Endothelial cell of umbilical vein (primary cell): ENCODE data around the gene CEP128.

Experiments
- EZH2 ChIP-seq: IDR thresholded peaks from 2 replicates; pipeline ENCODE4 v1.6.1; 2012; ENCODE audit warnings: borderline replicate concordance, low read depth, mild to moderate bottlenecking, moderate library complexity, low read length, inconsistent platforms; ENCODE audit not compliant: severe bottlenecking
- FOS ChIP-seq: IDR thresholded peaks from 2 replicates; pipeline ENCODE4 v1.6.1; 2011; ENCODE audit warnings: mild to moderate bottlenecking, low read length, moderate library complexity, borderline replicate concordance; ENCODE audit not compliant: insufficient read depth
- JUN ChIP-seq: IDR thresholded peaks from 2 replicates; pipeline ENCODE4 v1.6.1; 2011; ENCODE audit warnings: borderline replicate concordance, low read depth; ENCODE audit not compliant: insufficient read length, insufficient read depth
- MYC ChIP-seq: IDR thresholded peaks from one replicate; pipeline ENCODE4 v1.6.1; 2011; ENCODE audit warnings: mild to moderate bottlenecking, low read depth, low read length
- POLR2A ChIP-seq: IDR thresholded peaks from 2 replicates; pipeline ENCODE4 v1.6.1; 2012; ENCODE audit warnings: low read depth, mild to moderate bottlenecking, control low read depth, low read length
- POLR2AphosphoS5 ChIP-seq: IDR thresholded peaks from 2 replicates; pipeline ENCODE4 v1.6.1; 2012; ENCODE audit warnings: low read depth, mild to moderate bottlenecking, control low read depth, low read length, moderate library complexity; ENCODE audit not compliant: insufficient read depth
- TF ChIP-seq, protein P1 (sequence below): IDR thresholded peaks from 2 replicates; pipeline ENCODE4 v1.6.1; 2011; ENCODE audit not compliant: insufficient read depth, insufficient read length
- TF ChIP-seq, protein P2 (sequence below), 2 donors: IDR thresholded peaks; 1 replicate in 1 of 2; 2 replicates in 1 of 2; pipeline ENCODE4 v1.5.1; 2011; ENCODE audit warnings: low read length in 2 of 2, mild to moderate bottlenecking in 2 of 2, moderate library complexity in 2 of 2, control low read depth in 1 of 2, inconsistent platforms in 1 of 2, low read depth in 1 of 2; ENCODE audit not compliant: insufficient read depth in 1 of 2; ENCODE audit errors: extremely low read depth in 1 of 2

DNA sequence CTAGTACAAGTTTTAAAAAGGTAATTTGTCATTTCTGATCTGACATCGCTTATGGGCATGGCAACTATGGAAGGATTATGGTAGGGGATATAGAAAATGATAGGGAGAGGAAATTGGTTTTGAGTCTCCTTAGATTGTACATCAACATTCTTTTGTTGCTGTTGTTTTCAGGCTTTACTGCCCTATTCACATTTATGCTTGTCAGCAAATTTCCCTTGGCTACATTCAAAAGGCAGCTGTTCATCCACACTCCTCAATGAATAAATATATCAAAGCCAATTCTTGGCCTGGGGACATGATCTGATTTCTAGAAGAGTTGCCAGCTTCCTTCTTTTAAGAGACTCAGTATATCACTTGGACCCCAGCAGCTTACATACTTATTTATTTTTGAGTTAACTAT, 283.4 kb downstream of the CEP128 start:
- TF ChIP-seq JUN: no peak
- TF ChIP-seq, protein P1, sequence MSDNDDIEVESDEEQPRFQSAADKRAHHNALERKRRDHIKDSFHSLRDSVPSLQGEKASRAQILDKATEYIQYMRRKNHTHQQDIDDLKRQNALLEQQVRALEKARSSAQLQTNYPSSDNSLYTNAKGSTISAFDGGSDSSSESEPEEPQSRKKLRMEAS: no peak
- TF ChIP-seq POLR2AphosphoS5: no peak
- TF ChIP-seq, protein P2, sequence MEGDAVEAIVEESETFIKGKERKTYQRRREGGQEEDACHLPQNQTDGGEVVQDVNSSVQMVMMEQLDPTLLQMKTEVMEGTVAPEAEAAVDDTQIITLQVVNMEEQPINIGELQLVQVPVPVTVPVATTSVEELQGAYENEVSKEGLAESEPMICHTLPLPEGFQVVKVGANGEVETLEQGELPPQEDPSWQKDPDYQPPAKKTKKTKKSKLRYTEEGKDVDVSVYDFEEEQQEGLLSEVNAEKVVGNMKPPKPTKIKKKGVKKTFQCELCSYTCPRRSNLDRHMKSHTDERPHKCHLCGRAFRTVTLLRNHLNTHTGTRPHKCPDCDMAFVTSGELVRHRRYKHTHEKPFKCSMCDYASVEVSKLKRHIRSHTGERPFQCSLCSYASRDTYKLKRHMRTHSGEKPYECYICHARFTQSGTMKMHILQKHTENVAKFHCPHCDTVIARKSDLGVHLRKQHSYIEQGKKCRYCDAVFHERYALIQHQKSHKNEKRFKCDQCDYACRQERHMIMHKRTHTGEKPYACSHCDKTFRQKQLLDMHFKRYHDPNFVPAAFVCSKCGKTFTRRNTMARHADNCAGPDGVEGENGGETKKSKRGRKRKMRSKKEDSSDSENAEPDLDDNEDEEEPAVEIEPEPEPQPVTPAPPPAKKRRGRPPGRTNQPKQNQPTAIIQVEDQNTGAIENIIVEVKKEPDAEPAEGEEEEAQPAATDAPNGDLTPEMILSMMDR (IDR thresholded peaks at IDR 0.05; ENCODE audit: extremely low read depth in 1 of 2, insufficient read depth in 1 of 2, low read depth in 1 of 2, low read length in 2 of 2): no peak
- no peak for TF ChIP-seq POLR2A
- no peak for TF ChIP-seq EZH2
- TF ChIP-seq FOS: no peak
- no peak for TF ChIP-seq MYC
